T-cell (primary cell): ENCODE measurements around the gene COL5A3. TPM values are rescaled to one million over a fixed set of nuclear protein-coding genes. Genes with fewer than 3 reads are reported as not detected.

Source experiments
- ATAC-seq, 4 experiments: fragments of 200-7000 bp in 3 of 4; fragments of 150-1000 bp in 1 of 4; cut with Tn5 transposase; replicated peaks in 1 of 4; 1 replicate in 3 of 4; 2 replicates in 1 of 4; pipeline ENCODE4 v1.10.0; 2021; ENCODE audit warnings: moderate library complexity in 3 of 4, mild to moderate bottlenecking in 2 of 4, moderate number of reproducible peaks in 1 of 4
- CTCF ChIA-PET, 2 donors: fragments of 300-600 bp; sonication (Branson Sonifier 250); formaldehyde crosslinking; loops; one replicate each; lab custom pipeline; 2022; ENCODE audit warnings: antibody characterized with exemption in 2 of 2; lab: Charles Lee
- POLR2A ChIA-PET, 2 donors: fragments of 300-600 bp; sonication (Branson Sonifier 250); formaldehyde crosslinking; loops; one replicate each; lab custom pipeline; 2022; ENCODE audit warnings: antibody characterized with exemption in 2 of 2; lab: Charles Lee
- DNase-seq, 35 experiments: peaks; one replicate each; pipeline versions ENCODE4 v3.0.0 to v3.0.0-alpha.2; 2013 to 2023
- H3K27ac ChIP-seq: one replicate; pipeline ENCODE4 v1.5.1; 2013; ENCODE audit warnings: low read length
- H3K27me3 ChIP-seq, 2 experiments: replicated peaks in 1 of 2; 1 replicate in 1 of 2; 2 replicates in 1 of 2; pipeline versions ENCODE4 v1.6.1 to v1.7.0; 2013; ENCODE audit warnings: low read length in 1 of 2, mixed read lengths in 1 of 2; ENCODE audit not compliant: control insufficient read depth in 2 of 2, insufficient read depth in 2 of 2; ENCODE audit errors: extremely low read depth in 1 of 2
- H3K36me3 ChIP-seq, 2 donors: 1 replicate in 1 of 2; 2 replicates in 1 of 2; pipeline versions ENCODE4 v1.6.1 to v1.7.0; 2013; ENCODE audit warnings: low read length in 1 of 2; ENCODE audit not compliant: control insufficient read depth in 2 of 2, insufficient read depth in 1 of 2; ENCODE audit errors: extremely low read depth in 1 of 2
- H3K4me1 ChIP-seq, 2 experiments: 1 replicate in 1 of 2; 2 replicates in 1 of 2; pipeline versions ENCODE4 v1.6.1 to v1.7.0; 2013; ENCODE audit warnings: low read length in 2 of 2, mixed read lengths in 1 of 2; ENCODE audit not compliant: insufficient read depth in 2 of 2, control insufficient read depth in 1 of 2; ENCODE audit errors: extremely low read depth in 1 of 2
- H3K4me3 ChIP-seq, 2 donors: 1 replicate in 1 of 2; 2 replicates in 1 of 2; pipeline versions ENCODE4 v1.5.1 to v1.7.0; 2013; ENCODE audit warnings: mild to moderate bottlenecking in 2 of 2, low read length in 1 of 2, moderate library complexity in 1 of 2; ENCODE audit not compliant: control insufficient read depth in 1 of 2; ENCODE audit errors: extremely low read depth in 1 of 2
- H3K9me3 ChIP-seq: 2 replicates; pipeline ENCODE4 v1.7.0; 2013
- H3K27ac Mint-ChIP-seq, 2 donors: one replicate each; pipeline ENCODE4 v1.8.0; 2020 to 2021; ENCODE audit warnings: mild to moderate bottlenecking in 2 of 2, mixed read lengths in 2 of 2
- H3K27me3 Mint-ChIP-seq, 2 donors: one replicate each; pipeline ENCODE4 v1.8.0; 2021 to 2022; ENCODE audit warnings: mixed read lengths in 2 of 2
- H3K36me3 Mint-ChIP-seq: one replicate; pipeline ENCODE4 v1.8.0; 2021; ENCODE audit warnings: mixed read lengths
- H3K4me1 Mint-ChIP-seq, 3 donors: one replicate each; pipeline ENCODE4 v1.8.0; 2020 to 2022; ENCODE audit warnings: mixed read lengths in 3 of 3, mild to moderate bottlenecking in 1 of 3
- H3K4me3 Mint-ChIP-seq, 3 donors: one replicate each; pipeline ENCODE4 v1.8.0; 2020 to 2022; ENCODE audit warnings: mild to moderate bottlenecking in 3 of 3, mixed read lengths in 3 of 3, moderate library complexity in 3 of 3
- H3K9me3 Mint-ChIP-seq, 3 donors: one replicate each; pipeline ENCODE4 v1.8.0; 2020 to 2022; ENCODE audit warnings: mixed read lengths in 3 of 3
- WGBS: methylation state at CpG from one replicate; pipeline ENCODE4 v1.1.5; 2013; ENCODE audit warnings: missing lambda C conversion rate; ENCODE audit not compliant: insufficient coverage; 5-methylcytosine and 5-hydroxymethylcytosine counted together
- total RNA-seq, 35 experiments: library from RNA in 6 of 35; stranded (reverse) in 6 of 35; fragments of 120-200 nt in 1 of 35; gene quantifications; one replicate each; pipeline versions ENCODE4 v1.2.1 to v1.2.4 and lab custom pipeline; 2013 to 2026

The COL5A3 gene
- total RNA-seq, 5 donors from 2014 or later (not counting 1 experiment from before 2014, with no cell fraction given) = 0.13 to 3.4 (median 2.2) TPM

GRCh38 chr19:9989504-9989903 is 20.8 kb downstream of the COL5A3 start:
- DNase-seq (no peak), ATAC-seq (no peak)
- Histone ChIP-seq H3K27ac (no peak overlapping the region), H3K36me3 (no peaks in the 10 kb centered on the region), H3K4me3 (no peak overlapping the region), H3K27me3 (peaks cover 5 to 33% of the 10 kb centered on the region in 2 experiments), H3K9me3 (no peaks in the 10 kb centered on the region), H3K4me1 (no peaks in the 10 kb centered on the region)
- WGBS = 82% methylated on average over 3 of the region's 3 CpGs
- CTCF ChIA-PET = interaction anchor here in 1 of 2 donors (0.6 kb wide), 1 partner anchor 12 kb away, joined by 4 read pairs; no protein-coding TSS in a partner anchor
- Mint-ChIP-seq H3K4me1 (no peaks in the 10 kb centered on the region), H3K36me3 (no peaks in the 10 kb centered on the region), H3K27ac (no peak overlapping the region), H3K9me3 (no peaks in the 10 kb centered on the region), H3K27me3 (peaks cover 6 to 33% of the 10 kb centered on the region in 2 donors), H3K4me3 (no peak overlapping the region)
- POLR2A ChIA-PET = no interaction called here

- WGBS = 75% methylated on average over 8 of the region's 8 CpGs
- no peaks in the 10 kb centered on the region for H3K4me1 ChIP-seq
- Mint-ChIP-seq H3K4me1 (no peaks in the 10 kb centered on the region), H3K27me3 (peaks cover 6 to 35% of the 10 kb centered on the region in 2 donors), H3K4me3 (no peak overlapping the region), H3K36me3 (no peaks in the 10 kb centered on the region), H3K27ac (no peak overlapping the region), H3K9me3 (no peaks in the 10 kb centered on the region)
- ATAC-seq (no peak), DNase-seq (no peak)
- H3K9me3 ChIP-seq = no peaks in the 10 kb centered on the region
- H3K27ac ChIP-seq = no peak overlapping the region
- peaks cover 5 to 24% of the 10 kb centered on the region in 2 experiments for H3K27me3 ChIP-seq
- ChIA-PET CTCF (interaction anchor here (0.6 to 1.6 kb wide), 2 partner anchors 13 to 53 kb away, joined by 4 to 6 read pairs; no protein-coding TSS in a partner anchor), POLR2A (no interaction called here)
- no peak overlapping the region for H3K4me3 ChIP-seq
- no peaks in the 10 kb centered on the region for H3K36me3 ChIP-seq
Measured at GRCh38 chr19:9986787-9987281, 23.5 kb downstream of the COL5A3 start.

GRCh38 chr19:9981406-9982260 is 28.7 kb downstream of the COL5A3 start:
- ATAC-seq = no peak
- POLR2A ChIA-PET = interaction anchor here in 1 of 2 donors (0.6 kb wide), 1 partner anchor 321 kb away, joined by 3 read pairs; no protein-coding TSS in a partner anchor
- H3K27ac Mint-ChIP-seq = no peak overlapping the region

DNA sequence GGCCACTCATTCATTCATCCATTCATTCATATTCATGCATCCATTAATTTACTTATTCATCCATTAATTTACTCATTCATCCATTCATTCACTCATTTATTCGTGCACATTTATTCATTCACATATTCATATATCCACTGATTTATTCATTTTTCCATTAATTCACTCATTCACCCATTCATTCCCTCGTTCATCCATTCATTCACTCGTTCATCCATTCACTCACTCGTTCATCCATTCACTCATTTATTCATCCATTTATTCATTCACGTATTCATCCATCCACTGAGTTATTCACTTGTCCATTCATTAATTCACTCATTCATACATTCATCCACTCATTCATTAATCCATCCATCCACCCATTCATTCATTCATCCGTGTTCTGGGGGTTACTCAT is 38.2 kb downstream of the COL5A3 start:
- CTCF ChIA-PET = no interaction called here
- DNase-seq (no peak), ATAC-seq (no peak)
- H3K4me3 Mint-ChIP-seq = no peak overlapping the region
- no peaks in the 10 kb centered on the region for H3K36me3 ChIP-seq
- peaks cover 0 to 3% (median 0%) of the 10 kb centered on the region in 3 donors for H3K9me3 Mint-ChIP-seq
- H3K4me3 ChIP-seq = no peak overlapping the region
- peaks cover 0 to 37% of the 10 kb centered on the region in 2 experiments for H3K27me3 ChIP-seq
- H3K9me3 ChIP-seq = no peaks in the 10 kb centered on the region
- POLR2A ChIA-PET = no interaction called here
- no peaks in the 10 kb centered on the region for H3K36me3 Mint-ChIP-seq
- WGBS = 74% methylated on average over 4 of the region's 6 CpGs
- no peak overlapping the region for H3K27ac ChIP-seq
- H3K4me1 ChIP-seq = no peaks in the 10 kb centered on the region
- peaks cover 0 to 4% (median under 1%) of the 10 kb centered on the region in 3 donors for H3K4me1 Mint-ChIP-seq
- peaks cover 19 to 20% of the 10 kb centered on the region in 2 donors for H3K27me3 Mint-ChIP-seq
- H3K27ac Mint-ChIP-seq = no peak overlapping the region

More at GRCh38 chr19:9981406-9982260, 28.7 kb downstream of the COL5A3 start:
- no peak for DNase-seq
- no peaks in the 10 kb centered on the region for H3K4me1 Mint-ChIP-seq
- no peaks in the 10 kb centered on the region for H3K36me3 ChIP-seq
- CTCF ChIA-PET = interaction anchor here in 1 of 2 donors (0.5 kb wide), 1 partner anchor 460 kb away, joined by 3 read pairs; no protein-coding TSS in a partner anchor
- H3K27ac ChIP-seq = no peak overlapping the region
- no peaks in the 10 kb centered on the region for H3K36me3 Mint-ChIP-seq
- H3K4me3 ChIP-seq = no peak overlapping the region
- H3K9me3 Mint-ChIP-seq = peaks cover 0 to 5% (median 0%) of the 10 kb centered on the region in 3 donors
- H3K27me3 Mint-ChIP-seq = peaks cover 5 to 22% of the 10 kb centered on the region in 2 donors
- WGBS = 89% methylated on average over 3 of the region's 8 CpGs
- H3K4me1 ChIP-seq = no peaks in the 10 kb centered on the region
- peaks cover 2 to 32% of the 10 kb centered on the region in 2 experiments for H3K27me3 ChIP-seq
- H3K9me3 ChIP-seq = no peaks in the 10 kb centered on the region
- H3K4me3 Mint-ChIP-seq = no peak overlapping the region

DNA sequence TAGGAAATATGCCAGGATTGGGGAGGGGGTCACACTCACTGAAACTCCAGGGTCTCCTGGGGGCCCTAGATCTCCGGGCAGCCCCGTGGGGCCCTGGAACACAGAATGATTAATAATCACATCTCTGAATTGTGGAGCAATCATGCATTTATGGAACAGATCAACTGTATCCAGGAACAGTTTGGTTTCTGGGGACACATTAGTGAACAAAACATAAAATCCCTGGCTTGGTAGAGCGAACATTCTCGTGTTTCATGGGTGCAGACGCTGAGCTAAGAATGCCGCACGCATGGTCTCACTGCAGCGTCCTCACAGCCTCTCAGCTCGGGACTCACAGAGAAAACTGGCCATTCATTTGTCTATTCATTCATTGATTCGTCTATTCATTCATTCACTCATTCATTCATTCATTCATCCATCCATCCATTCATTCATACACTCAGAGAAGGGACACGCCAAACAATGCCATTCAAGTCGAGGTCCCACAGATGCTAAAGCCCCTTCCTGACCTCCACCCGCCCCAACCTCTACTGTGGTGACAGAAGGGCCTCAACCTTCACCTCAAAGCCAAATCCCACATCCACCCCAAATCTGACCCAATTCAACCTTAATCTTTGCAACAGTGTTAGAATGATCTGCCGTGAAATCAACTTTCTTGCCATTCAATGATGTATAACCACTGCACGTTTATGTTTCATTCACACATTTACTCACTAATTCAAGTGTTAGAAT is 39.0 kb downstream of the COL5A3 start:
- H3K27me3 ChIP-seq = peaks cover 0 to 44% of the 10 kb centered on the region in 2 experiments
- H3K4me3 ChIP-seq = no peak overlapping the region
- Mint-ChIP-seq H3K9me3 (peaks cover 0 to 3% (median 0%) of the 10 kb centered on the region in 3 donors), H3K27me3 (peaks cover 23 to 26% of the 10 kb centered on the region in 2 donors), H3K27ac (no peak overlapping the region), H3K4me1 (peaks cover 2 to 7% (median 7%) of the 10 kb centered on the region in 3 donors), H3K4me3 (no peak overlapping the region), H3K36me3 (no peaks in the 10 kb centered on the region)
- POLR2A ChIA-PET = no interaction called here
- no peaks in the 10 kb centered on the region for H3K9me3 ChIP-seq
- CTCF ChIA-PET = no interaction called here
- no peak overlapping the region for H3K27ac ChIP-seq
- ATAC-seq (no peak), DNase-seq (no peak)
- H3K36me3 ChIP-seq = no peaks in the 10 kb centered on the region
- H3K4me1 ChIP-seq = no peaks in the 10 kb centered on the region
- WGBS = 74% methylated on average over 13 of the region's 15 CpGs

DNA sequence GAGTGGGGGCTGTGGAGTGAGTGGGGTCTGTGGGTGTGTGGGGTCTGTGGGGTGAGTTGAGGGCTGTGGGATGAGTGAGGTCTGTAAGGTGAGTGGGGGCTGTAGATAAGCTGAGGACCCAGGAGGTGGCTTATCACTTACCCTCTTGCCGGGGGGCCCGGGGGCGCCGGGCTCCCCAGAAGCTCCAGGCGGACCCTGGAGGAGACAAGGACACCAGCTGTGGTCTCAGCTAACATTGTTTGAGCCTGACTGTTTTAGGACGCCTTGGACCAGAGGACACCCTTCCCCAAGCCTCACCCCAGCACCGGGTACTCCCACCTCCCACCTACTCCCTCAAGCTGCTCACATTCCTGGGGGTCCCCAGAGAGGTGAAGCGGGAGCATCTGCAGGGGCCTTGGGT is 39.8 kb downstream of the COL5A3 start:
- DNase-seq (no peak), ATAC-seq (no peak)
- no peaks in the 10 kb centered on the region for H3K36me3 Mint-ChIP-seq
- Histone ChIP-seq H3K4me1 (no peaks in the 10 kb centered on the region), H3K27me3 (peaks cover 0 to 52% of the 10 kb centered on the region in 2 experiments), H3K9me3 (no peaks in the 10 kb centered on the region), H3K27ac (no peak overlapping the region), H3K36me3 (no peaks in the 10 kb centered on the region), H3K4me3 (no peak overlapping the region)
- ChIA-PET CTCF (no interaction called here), POLR2A (no interaction called here)
- no peak overlapping the region for H3K27ac Mint-ChIP-seq
- peaks cover 29 to 32% of the 10 kb centered on the region in 2 donors for H3K27me3 Mint-ChIP-seq
- no peak overlapping the region for H3K4me3 Mint-ChIP-seq
- H3K9me3 Mint-ChIP-seq = peaks cover 0 to 3% (median 0%) of the 10 kb centered on the region in 3 donors
- WGBS = 84% methylated on average over 8 of the region's 8 CpGs
- peaks cover 2 to 7% (median 7%) of the 10 kb centered on the region in 3 donors for H3K4me1 Mint-ChIP-seq
